HepG2 (cell line): ENCODE data around the gene ARL15. TPM values are rescaled to one million over a fixed set of nuclear protein-coding genes. Genes with fewer than 3 reads are reported as not detected.

Source experiments
- ATAC-seq: fragments of 200-7000 bp; cut with Tn5 transposase; 3 replicates; pipeline ENCODE4 v1.9.1; 2020; ENCODE audit warnings: mild to moderate bottlenecking, moderate library complexity
- BruUV-seq: library from RNA; stranded (reverse); fragments of 400-500 nt; replicated peaks from 2 replicates; lab custom pipeline; 2021; lab: Mats Ljungman, UMichigan
- CTCF ChIA-PET: fragments of 300-600 bp; formaldehyde crosslinking; extraction: SDS; loops from one replicate; lab custom pipeline; 2021; ENCODE audit warnings: low total read pairs, inconsistent platforms, low intra/inter-chr PET ratio; lab: Yijun Ruan, JAX
- POLR2A ChIA-PET: fragments of 350-600 bp; sonication (Branson Sonifier 250); formaldehyde crosslinking; loops from one replicate; lab custom pipeline; 2020; ENCODE audit warnings: antibody characterized with exemption, inconsistent platforms; lab: Yijun Ruan, JAX
- DNase-seq: peaks from one replicate; pipeline ENCODE4 v3.0.0-alpha.2; 2015; ENCODE audit warnings: low spot score
- FAIRE-seq: peaks from 3 replicates; lab custom pipeline; 2011; peaks lifted over from hg19 to GRCh38; lab: Jason Lieb, UNC
- H2AFZ ChIP-seq: one replicate; pipeline ENCODE4 v1.6.1; 2011; ENCODE audit warnings: low read length, inconsistent platforms
- H3K27ac ChIP-seq: fragments of 300-600 bp; 3 replicates; pipeline ENCODE4 v1.8.0; 2011; ENCODE audit warnings: mixed run types, mild to moderate bottlenecking, mixed read lengths, low read length, inconsistent platforms; ENCODE audit not compliant: insufficient read depth; ENCODE audit errors: extremely low read length
- H3K27me3 ChIP-seq, 2 experiments: fragments of 200-600 bp in 1 of 2; 2 replicates in 1 of 2; 3 replicates in 1 of 2; pipeline versions ENCODE4 v1.6.0 to v1.8.0; 2011; ENCODE audit warnings: low read length in 2 of 2, mild to moderate bottlenecking in 2 of 2, moderate library complexity in 2 of 2, inconsistent platforms in 1 of 2; ENCODE audit not compliant: insufficient read depth in 2 of 2, control insufficient read depth in 1 of 2
- H3K36me3 ChIP-seq, 2 experiments: fragments of 200-600 bp in 1 of 2; replicated peaks in 1 of 2; 2 replicates in 1 of 2; 3 replicates in 1 of 2; pipeline versions ENCODE4 v1.5.1 to v1.8.0; 2011; ENCODE audit warnings: low read length in 2 of 2, inconsistent platforms in 1 of 2; ENCODE audit not compliant: insufficient read depth in 2 of 2, control insufficient read depth in 1 of 2
- H3K4me1 ChIP-seq: 2 replicates; pipeline ENCODE4 v1.5.1; 2012; ENCODE audit warnings: low read length, inconsistent platforms; ENCODE audit not compliant: insufficient read depth
- H3K4me2 ChIP-seq: 2 replicates; pipeline ENCODE4 v1.6.0; 2011; ENCODE audit warnings: low read depth, low read length, inconsistent platforms
- H3K4me3 ChIP-seq, 3 experiments: fragments of 200-600 bp in 1 of 3; sonication (generic), shearing (Covaris generic) in 1 of 3; replicated peaks in 1 of 3; 2 replicates each; pipeline ENCODE4 v1.5.1; 2011 to 2016; ENCODE audit warnings: low read length in 3 of 3, inconsistent platforms in 2 of 3, low read depth in 2 of 3, mild to moderate bottlenecking in 2 of 3, control low read depth in 1 of 3, mixed read lengths in 1 of 3; ENCODE audit not compliant: insufficient read depth in 1 of 3
- H3K79me2 ChIP-seq: one replicate; pipeline ENCODE4 v1.6.1; 2011; ENCODE audit warnings: low read length, inconsistent platforms; ENCODE audit not compliant: insufficient read depth
- H3K9ac ChIP-seq: 2 replicates; pipeline ENCODE4 v1.6.0; 2011; ENCODE audit warnings: mild to moderate bottlenecking, low read depth, low read length, inconsistent platforms; ENCODE audit not compliant: insufficient read depth
- H3K9me3 ChIP-seq: 2 replicates; pipeline ENCODE4 v1.5.1; 2012; ENCODE audit warnings: mild to moderate bottlenecking, low read length
- H4K20me1 ChIP-seq: 2 replicates; pipeline ENCODE4 v1.6.0; 2011; ENCODE audit warnings: inconsistent platforms, mild to moderate bottlenecking, low read length, moderate library complexity; ENCODE audit not compliant: insufficient read depth
- FOXO4 ChIP-seq: sonication (generic); formaldehyde crosslinking; conservative IDR thresholded peaks from 2 replicates; pipeline ENCODE4 v1.8.1; 2023; ENCODE audit warnings: missing genetic modification reagents
- KDM2A ChIP-seq: sonication (generic); formaldehyde crosslinking; IDR thresholded peaks from 2 replicates; pipeline ENCODE4 v1.4.0; 2020; ENCODE audit warnings: low read depth, missing genetic modification reagents, borderline replicate concordance
- KLF11 ChIP-seq: IDR thresholded peaks from 2 replicates; pipeline ENCODE4 v1.6.1; 2016; ENCODE audit warnings: missing compliant biosample characterization
- MBNL3 ChIP-seq: fragments of 250-450 bp; sonication (Bioruptor Pico); conservative IDR thresholded peaks from 2 replicates; pipeline ENCODE4 v1.8.0; 2022; ENCODE audit warnings: mild to moderate bottlenecking, inconsistent platforms
- MEIS1 ChIP-seq: sonication (generic); formaldehyde crosslinking; IDR thresholded peaks from 2 replicates; pipeline ENCODE4 v1.9.0; 2021; ENCODE audit warnings: mild to moderate bottlenecking, missing genetic modification reagents, moderate library complexity, borderline replicate concordance
- NR2F2 ChIP-seq: IDR thresholded peaks from 2 replicates; pipeline ENCODE4 v1.6.1; 2012; ENCODE audit warnings: low read depth, inconsistent platforms, borderline replicate concordance
- SP5 ChIP-seq: IDR thresholded peaks from 2 replicates; pipeline ENCODE4 v1.6.1; 2016; ENCODE audit warnings: low read depth, borderline replicate concordance
- TARDBP ChIP-seq: sonication (generic); formaldehyde crosslinking; IDR thresholded peaks from 2 replicates; pipeline ENCODE4 v1.8.0; 2022; ENCODE audit warnings: mild to moderate bottlenecking, missing genetic modification reagents
- TEAD2 ChIP-seq: sonication (generic); formaldehyde crosslinking; IDR thresholded peaks from 2 replicates; pipeline ENCODE4 v1.9.0; 2021; ENCODE audit warnings: missing genetic modification reagents
- TFAP4 ChIP-seq: sonication (generic); IDR thresholded peaks from 2 replicates; pipeline ENCODE4 v1.6.1; 2016; ENCODE audit warnings: low read depth, borderline replicate concordance
- TIGD3 ChIP-seq: sonication (generic); formaldehyde crosslinking; IDR thresholded peaks from 2 replicates; pipeline ENCODE4 v1.5.1; 2020; ENCODE audit warnings: mild to moderate bottlenecking, missing genetic modification reagents, borderline replicate concordance
- TOE1 ChIP-seq: sonication (generic); formaldehyde crosslinking; IDR thresholded peaks from 2 replicates; pipeline ENCODE4 v1.4.0; 2020; ENCODE audit warnings: mild to moderate bottlenecking, missing genetic modification reagents
- ZBTB44 ChIP-seq: sonication (generic); formaldehyde crosslinking; IDR thresholded peaks from 2 replicates; pipeline ENCODE4 v1.4.0; 2020; ENCODE audit warnings: missing genetic modification reagents
- ZNF33B ChIP-seq: sonication (generic); formaldehyde crosslinking; IDR thresholded peaks from 2 replicates; pipeline ENCODE4 v1.5.1; 2020; ENCODE audit warnings: mild to moderate bottlenecking, missing genetic modification reagents
- ZNF350 ChIP-seq: sonication (generic); formaldehyde crosslinking; IDR thresholded peaks from 2 replicates; pipeline ENCODE4 v1.4.0; 2020; ENCODE audit warnings: mild to moderate bottlenecking, low read depth, missing genetic modification reagents, borderline replicate concordance
- ZNF430 ChIP-seq: sonication (generic); formaldehyde crosslinking; IDR thresholded peaks from 2 replicates; pipeline ENCODE4 v1.9.0; 2021; ENCODE audit warnings: mild to moderate bottlenecking, missing genetic modification reagents
- ZNF451 ChIP-seq: sonication (generic); formaldehyde crosslinking; IDR thresholded peaks from 2 replicates; pipeline ENCODE4 v1.5.0; 2020; ENCODE audit warnings: mild to moderate bottlenecking, missing genetic modification reagents
- ZNF550 ChIP-seq: sonication (generic); formaldehyde crosslinking; IDR thresholded peaks from 2 replicates; pipeline ENCODE4 v1.4.0; 2020; ENCODE audit warnings: mild to moderate bottlenecking, missing genetic modification reagents, borderline replicate concordance
- WGBS: methylation state at CpG from one replicate; pipeline ENCODE4 v1.1.6; 2017; ENCODE audit warnings: low lambda C conversion rate; 5-methylcytosine and 5-hydroxymethylcytosine counted together
- in situ Hi-C: cut with HindIII; loops from 2 replicates; pipeline ENCODE4 v1.10.0; 2017; ENCODE audit warnings: low pct_unique_long_range_greater_than_20kb; ENCODE audit not compliant: extremely low pct_ligation_motif_present
- intact Hi-C: fragments of 100-400 bp; cut with micrococcal nuclease; formaldehyde crosslinking; loops from one replicate; pipeline ENCODE4 v1.10.0; 2022; ENCODE audit not compliant: unreplicated experiment
- polyA plus RNA-seq, 8 experiments: library from polyadenylated mRNA; depleted of rRNA in 3 of 8; stranded (reverse) in 7 of 8; unstranded in 1 of 8; fragments of >200 nt; fragmentation: Illumina TruSeq in 4 of 8; extraction: Trizol in 4 of 8; gene quantifications; 2 replicates each; pipeline versions ENCODE4 v1.2.1 to v1.2.3, GENCODE V29; 2011 to 2016; ENCODE audit warnings: low read depth in 4 of 8, missing spikeins in 1 of 8, mixed read lengths in 1 of 8; ENCODE audit not compliant: insufficient read depth in 1 of 8
- total RNA-seq, 5 experiments: library from RNA; depleted of rRNA; stranded (reverse); fragments of >200 nt; fragmentation: Illumina TruSeq; extraction: Trizol; gene quantifications; 2 replicates each; pipeline ENCODE4 v1.2.3, GENCODE V29; 2016; ENCODE audit warnings: low read depth in 1 of 5
- TF ChIP-seq, protein P1 (sequence below): sonication (generic); formaldehyde crosslinking; IDR thresholded peaks from 2 replicates; pipeline ENCODE4 v1.8.1; 2023; ENCODE audit warnings: mild to moderate bottlenecking, missing genetic modification reagents

ARL15 gene
- total and polyA plus RNA-seq, 2 of the 13 experiments (the other 11 are each of a cell fraction or from before 2014, with no cell fraction given) = 2.5 to 7.7 TPM

DNA sequence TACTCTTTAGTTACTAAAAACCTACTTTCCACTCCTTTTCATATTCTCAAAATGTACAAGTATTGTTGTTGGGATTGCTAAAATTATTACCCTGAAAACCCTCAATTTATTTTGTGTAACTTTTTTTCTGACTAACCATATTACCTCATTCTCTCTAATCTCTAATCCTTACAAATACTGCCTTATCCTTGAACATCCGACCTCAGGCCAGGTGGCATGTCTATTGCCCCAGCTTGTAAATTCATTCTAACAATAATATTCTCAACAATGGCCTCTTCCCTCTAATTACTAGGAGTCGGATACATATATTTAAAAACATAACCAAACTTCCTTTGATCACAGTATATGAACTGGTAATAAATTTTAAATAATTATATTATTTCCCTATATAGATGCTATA, 25.8 kb downstream of the ARL15 start:
- ATAC-seq (no peak), DNase-seq (no peak), FAIRE-seq (no peak)
- H3K4me3 ChIP-seq = no peak overlapping the region
- in situ Hi-C loops (no loop called here), intact Hi-C loops (no loop called here)
- no peaks in the 10 kb centered on the region for H3K4me1 ChIP-seq
- H3K9me3 ChIP-seq = no peaks in the 10 kb centered on the region
- H3K9ac ChIP-seq = no peak overlapping the region
- no peaks in the 10 kb centered on the region for H3K36me3 ChIP-seq
- H3K79me2 ChIP-seq = no peaks in the 10 kb centered on the region
- no peak overlapping the region for H3K27ac ChIP-seq
- H3K27me3 ChIP-seq = no peaks in the 10 kb centered on the region
- H4K20me1 ChIP-seq = no peaks in the 10 kb centered on the region
- no TSS peak for BruUV-seq
- 70% methylated on average over 2 of the region's 2 CpGs for WGBS
- ChIA-PET POLR2A (no interaction called here), CTCF (no interaction called here)
- H2AFZ ChIP-seq = no peak overlapping the region
- no peak overlapping the region for H3K4me2 ChIP-seq
- no peak for TF ChIP-seq ZNF33B
- TF ChIP-seq NR2F2 = no peak
- no peak for TF ChIP-seq MEIS1 (CRISPR knock-in tag)
- no peak for TF ChIP-seq ZBTB44 (CRISPR knock-in tag)
- TF ChIP-seq, protein P1, sequence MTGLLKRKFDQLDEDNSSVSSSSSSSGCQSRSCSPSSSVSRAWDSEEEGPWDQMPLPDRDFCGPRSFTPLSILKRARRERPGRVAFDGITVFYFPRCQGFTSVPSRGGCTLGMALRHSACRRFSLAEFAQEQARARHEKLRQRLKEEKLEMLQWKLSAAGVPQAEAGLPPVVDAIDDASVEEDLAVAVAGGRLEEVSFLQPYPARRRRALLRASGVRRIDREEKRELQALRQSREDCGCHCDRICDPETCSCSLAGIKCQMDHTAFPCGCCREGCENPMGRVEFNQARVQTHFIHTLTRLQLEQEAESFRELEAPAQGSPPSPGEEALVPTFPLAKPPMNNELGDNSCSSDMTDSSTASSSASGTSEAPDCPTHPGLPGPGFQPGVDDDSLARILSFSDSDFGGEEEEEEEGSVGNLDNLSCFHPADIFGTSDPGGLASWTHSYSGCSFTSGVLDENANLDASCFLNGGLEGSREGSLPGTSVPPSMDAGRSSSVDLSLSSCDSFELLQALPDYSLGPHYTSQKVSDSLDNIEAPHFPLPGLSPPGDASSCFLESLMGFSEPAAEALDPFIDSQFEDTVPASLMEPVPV (CRISPR knock-in tag) = no peak
- no peak for TF ChIP-seq TIGD3 (CRISPR knock-in tag)
- no peak for TF ChIP-seq TEAD2 (CRISPR knock-in tag)
- no peak for TF ChIP-seq KDM2A (CRISPR knock-in tag)
- TF ChIP-seq ZNF550 = no peak
- no peak for TF ChIP-seq ZNF430 (CRISPR knock-in tag)
- TF ChIP-seq MBNL3 = no peak
- no peak for TF ChIP-seq TARDBP (CRISPR knock-in tag)
- TF ChIP-seq TOE1 (CRISPR knock-in tag) = no peak
- TF ChIP-seq FOXO4 (CRISPR knock-in tag) = no peak
- no peak for TF ChIP-seq ZNF350 (CRISPR knock-in tag)
- no peak for TF ChIP-seq ZNF451
- TF ChIP-seq SP5 = no peak
- TF ChIP-seq TFAP4 = no peak
- no peak for TF ChIP-seq KLF11 (CRISPR knock-in tag)
